Ishikawa (cell line): ENCODE results near the gene FUBP1.
A peak's percentile ranks its signal among the peaks of the same experiment; 100 is the strongest.

Source experiments
- CEBPB ChIP-seq: IDR thresholded peaks from 2 replicates; pipeline ENCODE4 v1.6.1; 2012
- CREB1 ChIP-seq: IDR thresholded peaks from 2 replicates; pipeline ENCODE4 v1.6.1; 2012; ENCODE audit warnings: low read depth
- EGR1 ChIP-seq: IDR thresholded peaks from 2 replicates; pipeline ENCODE4 v1.6.1; 2012
- EP300 ChIP-seq: IDR thresholded peaks from 2 replicates; pipeline ENCODE4 v1.6.1; 2012; ENCODE audit warnings: borderline replicate concordance
- FOXM1 ChIP-seq: IDR thresholded peaks from 2 replicates; pipeline ENCODE4 v1.6.1; 2012; ENCODE audit warnings: low read depth, borderline replicate concordance
- MAX ChIP-seq: IDR thresholded peaks from 2 replicates; pipeline ENCODE4 v1.6.1; 2012
- NFIC ChIP-seq: IDR thresholded peaks from 2 replicates; pipeline ENCODE4 v1.6.1; 2012
- RAD21 ChIP-seq: IDR thresholded peaks from 2 replicates; pipeline ENCODE4 v1.6.1; 2012; ENCODE audit warnings: low read depth
- TAF1 ChIP-seq: IDR thresholded peaks from 2 replicates; pipeline ENCODE4 v1.6.1; 2012; ENCODE audit warnings: low read depth, mild to moderate bottlenecking
- TCF12 ChIP-seq: IDR thresholded peaks from 2 replicates; pipeline ENCODE4 v1.6.1; 2012; ENCODE audit warnings: low read depth
- TEAD4 ChIP-seq: IDR thresholded peaks from 2 replicates; pipeline ENCODE4 v1.6.1; 2012
- YY1 ChIP-seq: IDR thresholded peaks from 2 replicates; pipeline ENCODE4 v1.6.1; 2012; ENCODE audit warnings: low read depth
- ZBTB7A ChIP-seq: IDR thresholded peaks from 2 replicates; pipeline ENCODE4 v1.6.1; 2012; ENCODE audit warnings: low read depth
- TF ChIP-seq, protein P1 (sequence below): IDR thresholded peaks from 2 replicates; pipeline ENCODE4 v1.6.1; 2012
- TF ChIP-seq, protein P2 (sequence below): IDR thresholded peaks from 2 replicates; pipeline ENCODE4 v1.6.1; 2012; ENCODE audit warnings: low read depth, mild to moderate bottlenecking

Gene FUBP1

DNA sequence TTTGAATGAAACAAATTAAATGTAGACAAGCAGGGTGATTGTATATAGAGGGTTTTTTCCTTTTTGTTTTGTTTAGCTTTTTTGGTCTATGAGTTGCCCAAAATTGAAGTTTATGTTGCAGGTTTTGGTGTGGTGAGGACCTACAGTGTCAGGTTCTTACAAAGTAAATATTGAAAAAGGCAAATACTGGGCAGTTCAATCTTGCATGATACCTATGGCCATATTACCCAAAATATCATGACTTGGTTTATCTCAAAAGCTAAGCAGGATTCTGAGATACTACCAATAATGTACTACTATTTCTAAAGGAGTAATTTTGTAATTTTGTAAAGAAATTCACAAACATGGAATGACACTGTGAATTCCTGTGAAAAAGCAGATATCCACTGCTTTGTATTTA, 27.6 kb upstream of the FUBP1 start:
- TF ChIP-seq TEAD4 (no peak), FOXM1 (no peak), ZBTB7A (no peak), EP300 (no peak), EGR1 (no peak), CREB1 (no peak), YY1 (no peak), NFIC (no peak), TCF12 (no peak), CEBPB (no peak), MAX (no peak), RAD21 (no peak), TAF1 (no peak)
- TF ChIP-seq, protein P1, sequence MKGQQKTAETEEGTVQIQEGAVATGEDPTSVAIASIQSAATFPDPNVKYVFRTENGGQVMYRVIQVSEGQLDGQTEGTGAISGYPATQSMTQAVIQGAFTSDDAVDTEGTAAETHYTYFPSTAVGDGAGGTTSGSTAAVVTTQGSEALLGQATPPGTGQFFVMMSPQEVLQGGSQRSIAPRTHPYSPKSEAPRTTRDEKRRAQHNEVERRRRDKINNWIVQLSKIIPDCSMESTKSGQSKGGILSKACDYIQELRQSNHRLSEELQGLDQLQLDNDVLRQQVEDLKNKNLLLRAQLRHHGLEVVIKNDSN, result no peak
- TF ChIP-seq, protein P2, sequence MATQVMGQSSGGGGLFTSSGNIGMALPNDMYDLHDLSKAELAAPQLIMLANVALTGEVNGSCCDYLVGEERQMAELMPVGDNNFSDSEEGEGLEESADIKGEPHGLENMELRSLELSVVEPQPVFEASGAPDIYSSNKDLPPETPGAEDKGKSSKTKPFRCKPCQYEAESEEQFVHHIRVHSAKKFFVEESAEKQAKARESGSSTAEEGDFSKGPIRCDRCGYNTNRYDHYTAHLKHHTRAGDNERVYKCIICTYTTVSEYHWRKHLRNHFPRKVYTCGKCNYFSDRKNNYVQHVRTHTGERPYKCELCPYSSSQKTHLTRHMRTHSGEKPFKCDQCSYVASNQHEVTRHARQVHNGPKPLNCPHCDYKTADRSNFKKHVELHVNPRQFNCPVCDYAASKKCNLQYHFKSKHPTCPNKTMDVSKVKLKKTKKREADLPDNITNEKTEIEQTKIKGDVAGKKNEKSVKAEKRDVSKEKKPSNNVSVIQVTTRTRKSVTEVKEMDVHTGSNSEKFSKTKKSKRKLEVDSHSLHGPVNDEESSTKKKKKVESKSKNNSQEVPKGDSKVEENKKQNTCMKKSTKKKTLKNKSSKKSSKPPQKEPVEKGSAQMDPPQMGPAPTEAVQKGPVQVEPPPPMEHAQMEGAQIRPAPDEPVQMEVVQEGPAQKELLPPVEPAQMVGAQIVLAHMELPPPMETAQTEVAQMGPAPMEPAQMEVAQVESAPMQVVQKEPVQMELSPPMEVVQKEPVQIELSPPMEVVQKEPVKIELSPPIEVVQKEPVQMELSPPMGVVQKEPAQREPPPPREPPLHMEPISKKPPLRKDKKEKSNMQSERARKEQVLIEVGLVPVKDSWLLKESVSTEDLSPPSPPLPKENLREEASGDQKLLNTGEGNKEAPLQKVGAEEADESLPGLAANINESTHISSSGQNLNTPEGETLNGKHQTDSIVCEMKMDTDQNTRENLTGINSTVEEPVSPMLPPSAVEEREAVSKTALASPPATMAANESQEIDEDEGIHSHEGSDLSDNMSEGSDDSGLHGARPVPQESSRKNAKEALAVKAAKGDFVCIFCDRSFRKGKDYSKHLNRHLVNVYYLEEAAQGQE, result no peak

DNA sequence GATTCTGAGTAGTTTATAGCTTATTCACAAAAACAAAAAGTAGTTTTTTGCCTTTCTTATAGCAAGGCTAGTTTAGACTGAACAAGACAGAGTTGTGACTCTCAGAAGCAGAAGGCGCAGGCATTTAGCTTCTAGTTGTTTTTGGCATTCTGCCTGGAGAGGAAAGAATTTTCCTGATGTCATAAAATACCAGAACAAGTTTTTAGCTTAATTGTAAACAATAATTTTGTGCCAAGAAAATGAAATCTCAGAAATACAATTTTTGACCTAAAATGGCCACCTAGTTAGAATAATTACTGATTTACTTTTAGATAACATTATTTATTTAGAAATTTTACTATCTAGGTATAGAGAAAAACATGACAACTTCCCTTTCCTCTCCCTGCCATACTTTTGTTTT, 26.9 kb upstream of the FUBP1 start:
- TF ChIP-seq FOXM1 (peak; percentile 19; the same call in 1 of the 2 replicates), CEBPB (no peak), EP300 (no peak), RAD21 (no peak), TEAD4 (peak; percentile 81), NFIC (peak; percentile 91), YY1 (no peak)
- TF ChIP-seq, protein P1, result no peak

GRCh38 chr1:78005448-78005722, 26.5 kb upstream of the FUBP1 start:
- TF ChIP-seq TEAD4 (no peak), YY1 (no peak), TAF1 (no peak), FOXM1 (no peak), NFIC (no peak), ZBTB7A (no peak), MAX (no peak), EGR1 (no peak), RAD21 (no peak)

DNA sequence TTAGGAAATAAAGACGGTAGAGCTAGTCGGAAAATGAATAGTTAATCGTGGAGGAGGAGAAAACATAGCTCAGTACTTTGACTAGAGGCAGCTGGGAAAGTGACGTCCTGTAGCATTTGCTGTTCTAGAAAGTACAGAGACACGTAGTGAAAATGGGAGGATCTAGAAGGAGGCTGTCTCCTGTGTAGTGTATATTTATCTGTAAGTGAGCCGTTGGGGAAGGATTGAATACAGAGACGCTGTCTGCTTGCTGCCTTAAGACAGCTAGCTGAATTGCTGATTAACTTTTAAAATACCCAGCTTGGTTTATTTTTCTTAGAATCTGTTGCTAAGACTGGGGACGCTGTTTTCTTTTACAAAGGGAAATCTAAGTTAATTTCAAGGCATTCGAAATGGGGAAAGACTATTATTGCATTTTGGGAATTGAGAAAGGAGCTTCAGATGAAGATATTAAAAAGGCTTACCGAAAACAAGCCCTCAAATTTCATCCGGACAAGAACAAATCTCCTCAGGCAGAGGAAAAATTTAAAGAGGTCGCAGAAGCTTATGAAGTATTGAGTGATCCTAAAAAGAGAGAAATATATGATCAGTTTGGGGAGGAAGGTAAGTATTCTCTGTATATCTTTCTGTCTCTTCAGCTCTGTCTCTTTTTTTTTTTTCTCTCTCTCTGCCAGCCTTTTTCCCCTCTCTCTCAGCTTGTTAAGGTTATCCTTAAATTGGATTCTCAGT, 26.0 kb upstream of the FUBP1 start, which contains the start of gene DNAJB4:
Gene DNAJB4, plus strand, starts transcription at position 221 of the 729 bp plus-strand sequence. Its CDS starts 172 bp downstream, at position 393.
- TF ChIP-seq MAX, result peak; percentile 41; the same call in 1 of the 2 replicates
- peak; percentile 59; the same call in 1 of the 2 replicates for TF ChIP-seq CREB1
- TF ChIP-seq TEAD4, result peak; percentile 4; the same call in 1 of the 2 replicates
- TF ChIP-seq TCF12, result 0 out of 2 replicates have a peak, but pooled peaks have one; percentile 6
- peak; percentile 7; the same call in 1 of the 2 replicates for TF ChIP-seq NFIC
- peak; percentile 53 for TF ChIP-seq TAF1
- TF ChIP-seq EP300, result no peak
- TF ChIP-seq ZBTB7A, result no peak

DNA sequence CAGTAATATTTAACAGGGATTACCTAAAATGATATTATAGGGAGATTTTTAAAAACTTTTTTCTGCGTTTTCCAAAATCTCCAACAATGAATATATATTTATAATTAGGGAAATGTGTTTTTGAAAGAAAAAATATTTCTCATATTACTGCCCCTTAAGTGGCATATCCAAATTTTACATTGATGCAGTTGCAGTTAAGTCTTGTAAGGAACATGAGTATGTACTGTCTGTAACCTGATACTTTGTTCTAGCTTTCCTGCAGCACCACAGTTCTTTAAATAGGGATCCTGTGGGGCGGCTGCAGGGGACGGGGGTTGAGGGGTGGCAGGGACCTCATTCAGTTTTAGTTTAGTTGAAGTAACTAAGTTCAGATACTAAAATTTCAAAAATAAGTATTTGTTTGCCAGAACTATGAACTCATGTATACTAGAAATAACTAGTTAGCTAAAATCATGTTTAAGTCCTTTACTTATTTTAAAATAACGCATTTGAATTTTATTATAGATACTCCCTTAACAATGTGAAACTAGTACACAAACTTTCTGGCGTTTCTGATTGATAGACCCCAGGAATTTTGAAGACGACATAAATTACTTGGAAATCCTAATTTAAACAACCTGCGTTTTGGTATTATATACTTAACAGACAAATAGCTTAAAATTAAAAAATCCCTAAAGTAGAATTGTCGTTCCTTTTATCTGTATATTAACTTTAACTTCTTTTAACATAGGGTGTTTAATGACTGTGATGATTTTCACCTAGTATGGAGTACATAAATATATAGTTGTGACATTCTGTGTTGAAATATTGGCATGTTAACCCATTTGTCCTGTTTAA, 25.2 kb upstream of the FUBP1 start:
- TF ChIP-seq CREB1, result no peak
- no peak for TF ChIP-seq MAX
- TF ChIP-seq EP300, result no peak
- TF ChIP-seq, protein P1, result no peak
- no peak for TF ChIP-seq NFIC
- no peak for TF ChIP-seq YY1
- TF ChIP-seq ZBTB7A, result peak; percentile 51; the same call in 1 of the 2 replicates
- no peak for TF ChIP-seq CEBPB
- TF ChIP-seq, protein P2, result no peak
- TF ChIP-seq TAF1, result no peak
- TF ChIP-seq TCF12, result 0 out of 2 replicates have a peak, but pooled peaks have one; percentile 10
- no peak for TF ChIP-seq FOXM1
- no peak; the same call in 1 of the 2 replicates for TF ChIP-seq TEAD4
- TF ChIP-seq RAD21, result no peak
- no peak for TF ChIP-seq EGR1
